Measurements from ENCODE around the gene TERT.

TERT gene

DNA sequence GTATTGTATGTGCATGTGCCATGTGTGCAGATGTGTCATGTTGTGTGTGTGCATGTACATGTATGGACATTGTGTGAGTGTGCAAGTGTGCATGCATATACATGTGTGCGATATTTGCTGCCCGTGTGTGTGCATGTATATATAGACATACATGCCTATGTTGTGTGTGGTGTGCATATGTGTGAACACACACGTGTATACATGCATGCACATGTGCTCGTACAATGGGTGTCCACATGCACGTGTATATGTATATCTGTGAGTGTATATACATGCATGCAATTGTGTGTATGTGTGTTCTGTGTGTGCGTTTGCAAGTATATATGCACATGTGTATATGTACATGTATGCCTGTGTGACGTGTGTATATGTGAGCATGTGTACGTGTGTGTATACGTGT lies 72.7 kb downstream of the TERT start:
- TF ChIP-seq, protein P1, sequence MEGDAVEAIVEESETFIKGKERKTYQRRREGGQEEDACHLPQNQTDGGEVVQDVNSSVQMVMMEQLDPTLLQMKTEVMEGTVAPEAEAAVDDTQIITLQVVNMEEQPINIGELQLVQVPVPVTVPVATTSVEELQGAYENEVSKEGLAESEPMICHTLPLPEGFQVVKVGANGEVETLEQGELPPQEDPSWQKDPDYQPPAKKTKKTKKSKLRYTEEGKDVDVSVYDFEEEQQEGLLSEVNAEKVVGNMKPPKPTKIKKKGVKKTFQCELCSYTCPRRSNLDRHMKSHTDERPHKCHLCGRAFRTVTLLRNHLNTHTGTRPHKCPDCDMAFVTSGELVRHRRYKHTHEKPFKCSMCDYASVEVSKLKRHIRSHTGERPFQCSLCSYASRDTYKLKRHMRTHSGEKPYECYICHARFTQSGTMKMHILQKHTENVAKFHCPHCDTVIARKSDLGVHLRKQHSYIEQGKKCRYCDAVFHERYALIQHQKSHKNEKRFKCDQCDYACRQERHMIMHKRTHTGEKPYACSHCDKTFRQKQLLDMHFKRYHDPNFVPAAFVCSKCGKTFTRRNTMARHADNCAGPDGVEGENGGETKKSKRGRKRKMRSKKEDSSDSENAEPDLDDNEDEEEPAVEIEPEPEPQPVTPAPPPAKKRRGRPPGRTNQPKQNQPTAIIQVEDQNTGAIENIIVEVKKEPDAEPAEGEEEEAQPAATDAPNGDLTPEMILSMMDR (IDR thresholded peaks at IDR 0.05; ENCODE audit: low read depth, low read length) = no peak
- H3K4me3 ChIP-seq (ENCODE audit: low read depth, low read length) = no peak overlapping the region

DNA sequence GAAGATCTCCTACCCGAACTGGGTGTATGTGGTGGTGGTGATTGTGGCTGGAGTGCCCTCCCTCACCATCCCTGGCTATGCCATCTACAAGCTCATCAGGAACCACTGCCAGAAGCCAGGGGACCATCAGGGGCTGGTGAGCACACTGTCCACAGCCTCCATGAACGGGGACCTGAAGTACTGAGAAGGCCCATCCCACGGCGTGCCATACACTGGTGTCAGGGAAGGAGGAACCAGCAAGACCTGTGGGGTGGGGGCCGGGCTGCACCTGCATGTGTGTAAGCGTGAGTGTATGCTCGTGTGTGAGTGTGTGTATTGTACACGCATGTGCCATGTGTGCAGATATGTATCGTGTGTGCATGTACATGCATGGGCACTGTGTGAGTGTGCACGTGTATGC lies 73.1 kb downstream of the TERT start:
- TF ChIP-seq, protein P1 (IDR thresholded peaks at IDR 0.05; ENCODE audit: low read depth, low read length) = no peak
- H3K4me3 ChIP-seq (ENCODE audit: low read depth, low read length) = no peak overlapping the region

DNA sequence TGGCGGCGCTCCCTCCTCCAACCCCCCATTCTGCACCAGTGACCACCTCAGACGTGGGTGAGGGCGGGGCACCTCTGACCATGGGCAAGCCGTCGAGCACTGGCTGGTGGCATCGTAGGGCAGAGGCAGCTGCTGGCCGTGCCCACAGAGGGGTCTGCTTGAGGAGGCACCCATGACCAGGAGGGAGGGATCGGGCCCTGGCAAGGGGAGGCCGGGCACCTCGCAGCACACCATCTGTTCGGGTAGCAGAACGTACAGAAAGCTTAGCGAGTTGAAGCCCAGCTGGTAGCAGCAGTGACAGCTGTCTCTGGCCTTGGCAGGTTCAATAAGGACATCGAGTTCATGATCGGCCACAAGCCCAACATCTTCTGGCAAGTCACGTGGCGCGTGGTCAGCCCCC lies 74.0 kb downstream of the TERT start:
- H3K4me3 ChIP-seq (ENCODE audit: low read depth, low read length) = no peak overlapping the region
- TF ChIP-seq, protein P1 (IDR thresholded peaks at IDR 0.05; ENCODE audit: low read depth, low read length) = no peak

DNA sequence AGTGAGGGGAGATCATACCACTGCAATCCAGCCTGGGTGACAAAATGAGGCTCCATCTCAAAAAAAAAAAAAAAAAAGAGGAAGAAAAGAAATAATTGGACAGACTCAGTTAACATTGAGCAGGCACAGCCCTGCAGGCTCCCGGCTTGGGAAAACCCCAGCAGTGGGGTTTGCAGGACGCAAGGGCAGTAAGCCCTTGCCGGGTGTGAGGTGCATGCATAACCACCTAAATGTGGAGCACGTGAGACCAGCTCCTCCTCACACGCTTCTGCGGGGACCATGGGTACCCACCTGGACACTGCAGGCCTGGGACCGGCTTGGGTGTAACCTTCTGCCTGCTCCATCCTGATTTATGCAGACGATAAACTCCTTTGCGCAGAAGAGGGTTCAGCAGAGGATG lies 74.5 kb downstream of the TERT start:
- TF ChIP-seq, protein P1 (IDR thresholded peaks at IDR 0.05; ENCODE audit: low read depth, low read length) = no peak
- no peak overlapping the region for H3K4me3 ChIP-seq (ENCODE audit: low read depth, low read length)

DNA sequence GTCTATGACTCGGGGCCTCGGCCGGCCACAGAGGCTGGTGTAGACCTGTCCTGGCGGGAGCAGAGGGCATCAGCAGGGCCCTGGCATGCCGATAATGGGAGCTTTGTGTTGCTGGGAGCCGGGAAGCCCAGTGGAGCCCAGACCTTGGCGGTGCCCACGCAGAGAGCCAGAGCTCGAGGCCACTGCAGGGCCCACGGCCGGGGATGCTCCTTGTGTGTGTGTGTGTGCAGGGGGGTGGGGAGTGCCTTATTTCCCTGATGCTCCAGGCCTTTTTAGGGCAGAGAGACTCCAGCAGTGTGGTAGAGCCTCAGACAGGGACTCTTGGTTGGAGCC lies 75.1 kb downstream of the TERT start:
- H3K4me3 ChIP-seq (ENCODE audit: low read depth, low read length) = no peak overlapping the region
- TF ChIP-seq, protein P1 (IDR thresholded peaks at IDR 0.05; ENCODE audit: low read depth, low read length) = no peak

DNA sequence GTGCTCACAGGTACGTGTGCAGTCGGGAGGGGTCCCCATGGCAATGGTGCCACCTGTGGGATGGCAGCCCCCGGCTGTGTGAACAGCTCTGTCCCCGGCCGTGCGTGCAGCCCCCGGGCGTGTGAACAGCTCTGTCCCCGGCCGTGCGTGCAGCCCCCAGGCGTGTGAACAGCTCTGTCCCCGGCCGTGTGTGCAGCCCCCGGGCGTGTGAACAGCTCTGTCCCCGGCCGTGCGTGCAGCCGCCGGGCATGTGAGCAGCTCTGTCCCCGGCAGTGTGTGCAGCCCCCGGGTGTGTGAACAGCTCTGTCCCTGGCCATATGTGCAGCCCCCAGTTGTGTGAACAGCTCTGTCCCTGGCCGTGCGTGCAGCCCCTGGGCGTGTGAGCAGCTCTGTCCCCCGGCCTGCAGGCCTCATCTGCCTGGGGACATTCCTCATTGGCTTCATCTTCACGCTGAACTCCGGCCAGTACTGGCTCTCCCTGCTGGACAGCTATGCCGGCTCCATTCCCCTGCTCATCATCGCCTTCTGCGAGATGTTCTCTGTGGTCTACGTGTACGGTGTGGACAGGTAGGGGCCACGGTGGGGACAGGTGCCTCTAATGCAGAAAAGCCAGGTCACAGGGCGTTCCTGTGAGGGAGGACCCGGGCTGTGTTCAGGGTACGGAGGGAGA lies 75.6 kb downstream of the TERT start:
- no peak overlapping the region for H3K4me3 ChIP-seq (ENCODE audit: low read depth, low read length)
- TF ChIP-seq, protein P1 (IDR thresholded peaks at IDR 0.05; ENCODE audit: low read depth, low read length) = no peak

DNA sequence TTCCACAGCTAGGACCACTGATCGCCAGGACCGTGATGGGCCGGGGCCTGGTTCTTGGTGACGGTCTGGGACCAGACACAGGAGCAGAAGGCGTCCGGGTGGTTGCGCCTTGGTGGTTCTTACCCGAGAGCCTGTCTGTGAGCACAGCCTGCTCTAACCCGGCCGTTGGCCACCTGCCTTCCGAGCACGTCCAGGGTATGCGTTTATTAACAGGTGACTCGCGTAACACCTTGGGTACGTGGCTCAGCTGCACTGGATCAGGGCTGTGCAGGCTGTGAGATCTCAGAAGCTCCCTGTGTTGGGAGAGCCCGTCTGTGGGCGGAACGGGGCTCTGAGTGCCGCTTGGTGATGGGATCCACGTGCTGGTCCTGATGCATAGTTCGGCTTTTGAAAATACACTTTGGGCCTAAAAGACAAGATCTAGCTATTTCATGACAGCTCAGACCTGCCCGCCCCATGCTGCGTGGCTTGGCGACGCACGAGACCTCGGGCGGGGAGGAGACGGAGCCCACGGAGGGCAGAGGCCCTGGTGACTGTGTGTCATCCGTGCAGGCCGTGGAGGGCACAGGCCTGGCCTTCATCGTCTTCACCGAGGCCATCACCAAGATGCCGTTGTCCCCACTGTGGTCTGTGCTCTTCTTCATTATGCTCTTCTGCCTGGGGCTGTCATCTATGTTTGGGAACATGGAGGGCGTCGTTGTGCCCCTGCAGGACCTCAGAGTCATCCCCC lies 76.4 kb downstream of the TERT start:
- TF ChIP-seq, protein P1 (IDR thresholded peaks at IDR 0.05; ENCODE audit: low read depth, low read length) = no peak

More for the DNA sequence above, 76.4 kb downstream of the TERT start:
- H3K4me3 ChIP-seq (ENCODE audit: low read depth, low read length) = no peak overlapping the region
